ENCODE measurements around the gene HIC1.

GRCh38 chr17:2051933-2052559 lies 2.9 kb upstream of the HIC1 start:
- TF ChIP-seq, protein P1, sequence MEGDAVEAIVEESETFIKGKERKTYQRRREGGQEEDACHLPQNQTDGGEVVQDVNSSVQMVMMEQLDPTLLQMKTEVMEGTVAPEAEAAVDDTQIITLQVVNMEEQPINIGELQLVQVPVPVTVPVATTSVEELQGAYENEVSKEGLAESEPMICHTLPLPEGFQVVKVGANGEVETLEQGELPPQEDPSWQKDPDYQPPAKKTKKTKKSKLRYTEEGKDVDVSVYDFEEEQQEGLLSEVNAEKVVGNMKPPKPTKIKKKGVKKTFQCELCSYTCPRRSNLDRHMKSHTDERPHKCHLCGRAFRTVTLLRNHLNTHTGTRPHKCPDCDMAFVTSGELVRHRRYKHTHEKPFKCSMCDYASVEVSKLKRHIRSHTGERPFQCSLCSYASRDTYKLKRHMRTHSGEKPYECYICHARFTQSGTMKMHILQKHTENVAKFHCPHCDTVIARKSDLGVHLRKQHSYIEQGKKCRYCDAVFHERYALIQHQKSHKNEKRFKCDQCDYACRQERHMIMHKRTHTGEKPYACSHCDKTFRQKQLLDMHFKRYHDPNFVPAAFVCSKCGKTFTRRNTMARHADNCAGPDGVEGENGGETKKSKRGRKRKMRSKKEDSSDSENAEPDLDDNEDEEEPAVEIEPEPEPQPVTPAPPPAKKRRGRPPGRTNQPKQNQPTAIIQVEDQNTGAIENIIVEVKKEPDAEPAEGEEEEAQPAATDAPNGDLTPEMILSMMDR (IDR thresholded peaks at IDR 0.05), result no peak
- TF ChIP-seq POLR2A (IDR thresholded peaks at IDR 0.05) (no peak), POLR2AphosphoS5 (IDR thresholded peaks at IDR 0.05) (no peak)
